Upper lobe of left lung (tissue), 4 donors: ENCODE results near the gene RNF38.

Source experiments
- CTCF ChIP-seq, 6 experiments: fragments of 450-650 bp in 4 of 6; fragments of 200-600 bp in 2 of 6; sonication (generic) in 2 of 6; IDR thresholded peaks; one replicate each; pipeline ENCODE4 v1.5.1; 2016 to 2019; ENCODE audit warnings: antibody characterized with exemption in 6 of 6
- EP300 ChIP-seq, 4 donors: sonication (generic); formaldehyde crosslinking; IDR thresholded peaks; one replicate each; pipeline ENCODE4 v1.5.1; 2017; ENCODE audit warnings: antibody characterized with exemption in 4 of 4, control low read depth in 2 of 4

- TF ChIP-seq CTCF (IDR thresholded peaks at IDR 0.05) (no peak), EP300 (IDR thresholded peaks at IDR 0.05) (no peak)
Measured at GRCh38 chr9:36399980-36400331, at the start of gene RNF38.
